ELR (cell line): ENCODE results near the gene DEFB108B.
"Not testable (repeated sequence)": the region's sequence is repeated elsewhere in the genome, so short reads cannot be mapped to it uniquely, and the experiment has no call there.

Experiments
- DNase-seq: peaks from one replicate; pipeline ENCODE4 v3.0.0-alpha.2; 2015; ENCODE audit warnings: low read depth

The DEFB108B gene

GRCh38 chr11:71832811-71833210 lies at the start of gene DEFB108B:
DEFB108B (plus strand) TSS chr11:71833200; CDS start chr11:71833200, 0 bp downstream.
- not testable (repeated sequence) for DNase-seq

GRCh38 chr11:71786114-71786847 lies 46.7 kb upstream of the DEFB108B start:
- DNase-seq, result peak; percentile 78

- peak; percentile 99 for DNase-seq
Observed at GRCh38 chr11:71786848-71787097, 46.2 kb upstream of the DEFB108B start.

- DNase-seq, result peak; percentile 94
Observed at GRCh38 chr11:71787098-71787823, 45.7 kb upstream of the DEFB108B start.

- DNase-seq, result peak; percentile 78
Observed at GRCh38 chr11:71787824-71788454, 45.1 kb upstream of the DEFB108B start.

GRCh38 chr11:71789444-71790196 lies 43.4 kb upstream of the DEFB108B start:
- peak; percentile 10 for DNase-seq

GRCh38 chr11:71791111-71791510 lies 41.9 kb upstream of the DEFB108B start:
- not testable (repeated sequence) for DNase-seq

GRCh38 chr11:71792621-71793235 lies 40.3 kb upstream of the DEFB108B start:
- peak; percentile 50 for DNase-seq

- peak; percentile 85 for DNase-seq
Observed at GRCh38 chr11:71794386-71795040, 38.5 kb upstream of the DEFB108B start.

GRCh38 chr11:71795236-71795635 lies 37.8 kb upstream of the DEFB108B start:
- not testable (repeated sequence) for DNase-seq

- not testable (repeated sequence) for DNase-seq
Observed at GRCh38 chr11:71796016-71796415, 37.0 kb upstream of the DEFB108B start.

- DNase-seq, result not testable (repeated sequence)
Observed at GRCh38 chr11:71796781-71797180, 36.2 kb upstream of the DEFB108B start.

- DNase-seq, result peak; percentile 20
Observed at GRCh38 chr11:71799556-71800128, 33.4 kb upstream of the DEFB108B start.

- peak; percentile 76 for DNase-seq
Observed at GRCh38 chr11:71800335-71800953, 32.6 kb upstream of the DEFB108B start.

GRCh38 chr11:71801026-71801425 lies 32.0 kb upstream of the DEFB108B start:
- DNase-seq, result not testable (repeated sequence)

- not testable (repeated sequence) for DNase-seq
Observed at GRCh38 chr11:71802874-71803273, 30.1 kb upstream of the DEFB108B start.

GRCh38 chr11:71804158-71804947 lies 28.6 kb upstream of the DEFB108B start:
- DNase-seq, result not testable (repeated sequence)

- DNase-seq, result not testable (repeated sequence)
Observed at GRCh38 chr11:71812529-71812928, 20.5 kb upstream of the DEFB108B start.

GRCh38 chr11:71813481-71814355 lies 19.3 kb upstream of the DEFB108B start:
- DNase-seq, result peak; percentile 74
